ENCODE data around the gene ATP6V0E1.
A peak's percentile ranks its signal among the peaks of the same experiment; 100 is the strongest.
"Not testable (repeated sequence)": the region's sequence is repeated elsewhere in the genome, so short reads cannot be mapped to it uniquely, and the experiment has no call there.

The ATP6V0E1 gene

GRCh38 chr5:173025651-173026050 lies 42.1 kb downstream of the ATP6V0E1 start:
- no peak for TF ChIP-seq CTCF (IDR thresholded peaks at IDR 0.05; ENCODE audit: low read depth, low read length)
- no peak for DNase-seq (ENCODE audit: low read depth, low spot score)
- H3K4me3 ChIP-seq (ENCODE audit: low read depth, low read length), result no peak overlapping the region
- in situ Hi-C loops (cut with HindIII; ENCODE audit: low sequenced_read_pairs), result no loop called here

GRCh38 chr5:173027905-173028304 lies 44.3 kb downstream of the ATP6V0E1 start:
- in situ Hi-C loops (cut with HindIII; ENCODE audit: low sequenced_read_pairs), result no loop called here
- TF ChIP-seq CTCF (IDR thresholded peaks at IDR 0.05; ENCODE audit: low read depth, low read length), result no peak
- H3K4me3 ChIP-seq (ENCODE audit: low read depth, low read length), result no peak overlapping the region
- DNase-seq (ENCODE audit: low read depth, low spot score), result no peak

- TF ChIP-seq CTCF (IDR thresholded peaks at IDR 0.05; ENCODE audit: low read depth, low read length), result no peak
- H3K4me3 ChIP-seq (ENCODE audit: low read depth, low read length), result no peak overlapping the region
- in situ Hi-C loops (cut with HindIII; ENCODE audit: low sequenced_read_pairs), result no loop called here
- peak; percentile 18 for DNase-seq (ENCODE audit: low read depth, low spot score)
These were observed 45.3 kb downstream of the ATP6V0E1 start for GRCh38 chr5:173028811-173029327.

- TF ChIP-seq CTCF (IDR thresholded peaks at IDR 0.05; ENCODE audit: low read depth, low read length), result no peak
- in situ Hi-C loops (cut with HindIII; ENCODE audit: low sequenced_read_pairs), result no loop called here
- H3K4me3 ChIP-seq (ENCODE audit: low read depth, low read length), result no peak overlapping the region
- DNase-seq (ENCODE audit: low read depth, low spot score), result no peak
These were observed 45.9 kb downstream of the ATP6V0E1 start for GRCh38 chr5:173029499-173029921.

- in situ Hi-C loops (cut with HindIII; ENCODE audit: low sequenced_read_pairs); H3K4me3 ChIP-seq (ENCODE audit: low read depth, low read length); DNase-seq (ENCODE audit: low read depth, low spot score): not testable (repeated sequence)
These were observed 48.5 kb downstream of the ATP6V0E1 start for GRCh38 chr5:173032096-173032495.

- DNase-seq (ENCODE audit: low read depth, low spot score), result no peak
- in situ Hi-C loops (cut with HindIII; ENCODE audit: low sequenced_read_pairs), result no loop called here
- TF ChIP-seq CTCF (IDR thresholded peaks at IDR 0.05; ENCODE audit: low read depth, low read length), result no peak
- no peak overlapping the region for H3K4me3 ChIP-seq (ENCODE audit: low read depth, low read length)
These were observed 49.2 kb downstream of the ATP6V0E1 start for GRCh38 chr5:173032730-173033129.

GRCh38 chr5:173033923-173034322 lies 50.4 kb downstream of the ATP6V0E1 start:
- DNase-seq (ENCODE audit: low read depth, low spot score), result no peak
- in situ Hi-C loops (cut with HindIII; ENCODE audit: low sequenced_read_pairs), result no loop called here
- TF ChIP-seq CTCF (IDR thresholded peaks at IDR 0.05; ENCODE audit: low read depth, low read length), result no peak
- no peak overlapping the region for H3K4me3 ChIP-seq (ENCODE audit: low read depth, low read length)

All from astrocyte of the spinal cord (primary cell).